ENCODE data around the gene KLRG1.

DNA sequence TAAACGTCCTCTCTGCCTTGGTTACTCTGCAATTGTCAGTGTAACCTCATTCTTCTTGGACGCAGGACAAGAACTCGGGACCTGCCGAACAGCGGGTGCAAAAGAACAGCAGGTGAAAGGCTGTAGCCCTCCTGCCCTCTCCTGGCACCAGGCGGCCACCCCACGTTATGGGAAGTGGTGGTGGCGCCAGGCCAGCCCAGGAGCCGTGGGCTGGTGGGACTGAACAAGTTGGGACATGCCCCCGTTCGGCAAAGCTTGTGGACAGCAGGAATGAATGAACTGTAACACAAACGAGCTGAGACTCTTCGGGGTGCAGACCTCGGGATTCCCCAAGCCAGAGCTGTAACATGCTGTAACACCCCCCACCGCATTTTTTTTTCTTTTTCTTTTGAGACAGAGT is 33.3 kb upstream of the KLRG1 start:
- TF ChIP-seq, protein P1, sequence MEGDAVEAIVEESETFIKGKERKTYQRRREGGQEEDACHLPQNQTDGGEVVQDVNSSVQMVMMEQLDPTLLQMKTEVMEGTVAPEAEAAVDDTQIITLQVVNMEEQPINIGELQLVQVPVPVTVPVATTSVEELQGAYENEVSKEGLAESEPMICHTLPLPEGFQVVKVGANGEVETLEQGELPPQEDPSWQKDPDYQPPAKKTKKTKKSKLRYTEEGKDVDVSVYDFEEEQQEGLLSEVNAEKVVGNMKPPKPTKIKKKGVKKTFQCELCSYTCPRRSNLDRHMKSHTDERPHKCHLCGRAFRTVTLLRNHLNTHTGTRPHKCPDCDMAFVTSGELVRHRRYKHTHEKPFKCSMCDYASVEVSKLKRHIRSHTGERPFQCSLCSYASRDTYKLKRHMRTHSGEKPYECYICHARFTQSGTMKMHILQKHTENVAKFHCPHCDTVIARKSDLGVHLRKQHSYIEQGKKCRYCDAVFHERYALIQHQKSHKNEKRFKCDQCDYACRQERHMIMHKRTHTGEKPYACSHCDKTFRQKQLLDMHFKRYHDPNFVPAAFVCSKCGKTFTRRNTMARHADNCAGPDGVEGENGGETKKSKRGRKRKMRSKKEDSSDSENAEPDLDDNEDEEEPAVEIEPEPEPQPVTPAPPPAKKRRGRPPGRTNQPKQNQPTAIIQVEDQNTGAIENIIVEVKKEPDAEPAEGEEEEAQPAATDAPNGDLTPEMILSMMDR (IDR thresholded peaks at IDR 0.05; ENCODE audit: control extremely low read depth in 1 of 3, insufficient read depth in 1 of 3, low read depth in 1 of 3, low read length in 3 of 3): no peak
- no peak for TF ChIP-seq EGR1 (IDR thresholded peaks at IDR 0.05; ENCODE audit: borderline replicate concordance, low read depth, low read length)

All from H1 (cell line).